Gastroesophageal sphincter (tissue), 4 donors: Measurements from ENCODE around the gene POR. TPM values are rescaled to one million over a fixed set of nuclear protein-coding genes. Genes with fewer than 3 reads are reported as not detected.

ENCODE experiments used
- ATAC-seq: fragments of 150-250 bp; one replicate; pipeline ENCODE4 v1.9.1; 2016; ENCODE audit warnings: mild to moderate bottlenecking, moderate library complexity
- H3K27ac ChIP-seq, 4 donors: fragments of 200-600 bp; sonication (generic) in 3 of 4; 1 replicate in 3 of 4; 2 replicates in 1 of 4; pipeline ENCODE4 v1.5.1; 2016 to 2019
- H3K27me3 ChIP-seq: fragments of 200-600 bp; sonication (generic); one replicate; pipeline ENCODE4 v1.5.1; 2019
- H3K36me3 ChIP-seq, 2 donors: fragments of 200-600 bp; sonication (generic); one replicate each; pipeline ENCODE4 v1.5.1; 2019; ENCODE audit warnings: control low read depth in 1 of 2
- H3K4me1 ChIP-seq, 3 donors: fragments of 200-600 bp; sonication (generic); 1 replicate in 2 of 3; 2 replicates in 1 of 3; pipeline ENCODE4 v1.5.1; 2016 to 2019; ENCODE audit warnings: control low read depth in 2 of 3
- H3K4me3 ChIP-seq, 2 donors: fragments of 200-600 bp; sonication (generic); one replicate each; pipeline ENCODE4 v1.5.1; 2019; ENCODE audit warnings: mild to moderate bottlenecking in 1 of 2, moderate library complexity in 1 of 2
- H3K9me3 ChIP-seq, 3 donors: fragments of 200-600 bp; sonication (generic); one replicate each; pipeline ENCODE4 v1.5.1; 2017 to 2019; ENCODE audit warnings: control low read depth in 2 of 3
- EP300 ChIP-seq: sonication (generic); formaldehyde crosslinking; IDR thresholded peaks from one replicate; pipeline ENCODE4 v1.6.1; 2017; ENCODE audit warnings: antibody characterized with exemption, mild to moderate bottlenecking
- POLR2A ChIP-seq, 2 donors: fragments of 450-650 bp; IDR thresholded peaks; one replicate each; pipeline ENCODE4 v1.6.1; 2017; ENCODE audit warnings: antibody characterized with exemption in 2 of 2, mild to moderate bottlenecking in 2 of 2, moderate library complexity in 1 of 2
- POLR2AphosphoS5 ChIP-seq: sonication (generic); formaldehyde crosslinking; IDR thresholded peaks from one replicate; pipeline ENCODE4 v1.6.1; 2017; ENCODE audit warnings: antibody characterized with exemption
- WGBS, 2 donors: methylation state at CpG; one replicate each; pipeline ENCODE4 v1.1.5; 2018; ENCODE audit warnings: low coverage in 1 of 2; 5-methylcytosine and 5-hydroxymethylcytosine counted together
- total RNA-seq, 4 donors: library from RNA; depleted of rRNA; stranded (reverse); fragments of >200 nt; gene quantifications; one replicate each; pipeline ENCODE4 v1.1.0, GENCODE V29; 2016
- TF ChIP-seq, protein P1 (sequence below), 4 experiments: fragments of 200-600 bp in 2 of 4; fragments of 450-650 bp in 2 of 4; sonication (generic) in 1 of 4; IDR thresholded peaks; one replicate each; pipeline ENCODE4 v1.5.1; 2017 to 2019; ENCODE audit warnings: antibody characterized with exemption in 4 of 4, mild to moderate bottlenecking in 2 of 4, moderate library complexity in 2 of 4

The POR gene
- total RNA-seq, 4 donors from 2014 or later: 31.5 to 54.3 (median 47.7) TPM

GRCh38 chr7:75983471-75984129 lies 68.6 kb downstream of the POR start:
- peak overlapping the region in 1 of 4 donors; percentile 1 for H3K27ac ChIP-seq

GRCh38 chr7:75984130-75985008 lies 69.4 kb downstream of the POR start:
- ATAC-seq: no peak

More at GRCh38 chr7:75983471-75984129, 68.6 kb downstream of the POR start:
- TF ChIP-seq, protein P1, sequence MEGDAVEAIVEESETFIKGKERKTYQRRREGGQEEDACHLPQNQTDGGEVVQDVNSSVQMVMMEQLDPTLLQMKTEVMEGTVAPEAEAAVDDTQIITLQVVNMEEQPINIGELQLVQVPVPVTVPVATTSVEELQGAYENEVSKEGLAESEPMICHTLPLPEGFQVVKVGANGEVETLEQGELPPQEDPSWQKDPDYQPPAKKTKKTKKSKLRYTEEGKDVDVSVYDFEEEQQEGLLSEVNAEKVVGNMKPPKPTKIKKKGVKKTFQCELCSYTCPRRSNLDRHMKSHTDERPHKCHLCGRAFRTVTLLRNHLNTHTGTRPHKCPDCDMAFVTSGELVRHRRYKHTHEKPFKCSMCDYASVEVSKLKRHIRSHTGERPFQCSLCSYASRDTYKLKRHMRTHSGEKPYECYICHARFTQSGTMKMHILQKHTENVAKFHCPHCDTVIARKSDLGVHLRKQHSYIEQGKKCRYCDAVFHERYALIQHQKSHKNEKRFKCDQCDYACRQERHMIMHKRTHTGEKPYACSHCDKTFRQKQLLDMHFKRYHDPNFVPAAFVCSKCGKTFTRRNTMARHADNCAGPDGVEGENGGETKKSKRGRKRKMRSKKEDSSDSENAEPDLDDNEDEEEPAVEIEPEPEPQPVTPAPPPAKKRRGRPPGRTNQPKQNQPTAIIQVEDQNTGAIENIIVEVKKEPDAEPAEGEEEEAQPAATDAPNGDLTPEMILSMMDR (IDR thresholded peaks at IDR 0.05): no peak
- TF ChIP-seq POLR2A (IDR thresholded peaks at IDR 0.05) (no peak), POLR2AphosphoS5 (no peak), EP300 (no peak)
- Histone ChIP-seq H3K9me3 (no peaks in the 10 kb centered on the region), H3K27me3 (no peaks in the 10 kb centered on the region), H3K4me3 (no peak overlapping the region), H3K4me1 (peaks cover 0 to 23% (median 0%) of the 10 kb centered on the region in 3 donors), H3K36me3 (peaks cover 0 to 98% of the 10 kb centered on the region in 2 donors)
- WGBS, 2 donors: 45 to 57% methylated on average over 2 to 4 of the region's 26 CpGs
- ATAC-seq: no peak

GRCh38 chr7:75985009-75985517 lies 70.1 kb downstream of the POR start:
- no peaks in the 10 kb centered on the region for H3K9me3 ChIP-seq
- TF ChIP-seq POLR2A (IDR thresholded peaks at IDR 0.05) (no peak), POLR2AphosphoS5 (no peak), EP300 (no peak)
- TF ChIP-seq, protein P1 (IDR thresholded peaks at IDR 0.05): no peak
- H3K27me3 ChIP-seq: no peaks in the 10 kb centered on the region
- no peak for ATAC-seq
- WGBS, 2 donors: 80% methylated on average over 2 of the region's 21 CpGs; no CpG with 5 or more reads in 1 of the 2 donors
- no peak overlapping the region for H3K4me3 ChIP-seq
- H3K4me1 ChIP-seq: peaks cover 0 to 27% (median 9%) of the 10 kb centered on the region in 3 donors
- H3K36me3 ChIP-seq: peaks cover 0 to 83% of the 10 kb centered on the region in 2 donors
- peak overlapping the region in 3 of 4 donors; percentile 10 to 31 (median 19) for H3K27ac ChIP-seq

More at GRCh38 chr7:75984130-75985008, 69.4 kb downstream of the POR start:
- Histone ChIP-seq H3K27me3 (no peaks in the 10 kb centered on the region), H3K4me1 (peaks cover 0 to 20% (median 2%) of the 10 kb centered on the region in 3 donors), H3K27ac (peak overlapping the region in 1 of 4 donors; percentile 1), H3K9me3 (no peaks in the 10 kb centered on the region), H3K36me3 (peaks cover 0 to 90% of the 10 kb centered on the region in 2 donors), H3K4me3 (no peak overlapping the region)
- 88% methylated on average over 5 of the region's 44 CpGs; no CpG with 5 or more reads in 1 of the 2 donors for WGBS, 2 donors
- TF ChIP-seq EP300 (no peak), POLR2A (IDR thresholded peaks at IDR 0.05) (no peak), POLR2AphosphoS5 (no peak)
- TF ChIP-seq, protein P1 (IDR thresholded peaks at IDR 0.05): no peak

GRCh38 chr7:75985518-75986146 lies 70.7 kb downstream of the POR start:
- H3K9me3 ChIP-seq: no peaks in the 10 kb centered on the region
- peak overlapping the region in 3 of 4 donors; percentile 10 to 31 (median 19) for H3K27ac ChIP-seq
- ATAC-seq: no peak
- TF ChIP-seq EP300: no peak
- TF ChIP-seq POLR2AphosphoS5: peak; percentile 6
- no peak for TF ChIP-seq POLR2A (IDR thresholded peaks at IDR 0.05)
- TF ChIP-seq, protein P1 (IDR thresholded peaks at IDR 0.05): no peak
- peaks cover 0 to 32% (median 12%) of the 10 kb centered on the region in 3 donors for H3K4me1 ChIP-seq
- H3K4me3 ChIP-seq: no peak overlapping the region
- H3K36me3 ChIP-seq: peaks cover 0 to 77% of the 10 kb centered on the region in 2 donors
- no peaks in the 10 kb centered on the region for H3K27me3 ChIP-seq
- 60 to 100% methylated on average over 1 to 3 of the region's 41 CpGs for WGBS, 2 donors
